ENCODE measurements around the gene KRT83. TPM values are rescaled to one million over a fixed set of nuclear protein-coding genes. Genes with fewer than 3 reads are reported as not detected.
"Not testable (repeated sequence)": the region's sequence is repeated elsewhere in the genome, so short reads cannot be mapped to it uniquely, and the experiment has no call there.

Gene KRT83
- total RNA-seq, 3 donors from 2014 or later: not detected

DNA sequence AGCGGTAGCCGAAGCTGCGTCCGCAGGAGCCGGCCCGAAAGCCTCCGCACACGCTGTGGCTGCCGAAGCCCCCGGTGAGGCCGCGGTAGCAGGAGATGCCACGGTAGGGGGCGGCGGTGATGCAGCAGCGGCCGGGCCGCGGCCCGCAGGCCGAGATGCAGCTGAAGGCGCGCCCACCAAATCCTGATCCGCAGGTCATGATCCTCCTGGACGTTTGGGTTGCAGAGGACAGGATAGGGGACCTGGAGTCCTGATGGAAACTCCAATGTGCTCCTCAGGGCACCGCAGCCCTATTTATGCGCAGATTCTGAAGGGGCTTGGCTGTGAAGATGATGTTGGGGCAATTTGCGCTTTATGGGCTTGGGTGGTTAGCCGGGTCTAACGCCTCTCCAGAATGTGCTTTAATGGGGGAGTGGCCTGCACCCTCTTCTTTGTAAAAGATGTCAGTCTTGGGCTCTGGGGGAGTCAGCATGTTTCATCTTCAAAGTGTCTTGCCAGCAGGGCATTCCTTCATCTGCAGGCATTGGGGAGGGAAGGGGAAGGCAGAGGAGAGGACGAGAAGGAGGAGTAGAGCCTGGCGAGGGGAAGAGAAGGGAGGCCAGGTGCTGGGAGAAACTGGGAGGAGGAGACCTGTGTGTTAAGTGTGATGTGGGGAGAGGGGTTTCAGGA is 29.8 kb downstream of the KRT83 start, which contains the start of gene KRT81:
TSS of gene KRT81 (minus strand) at position 268 of the 669 bp plus-strand sequence. CDS start at position 199, 69 bp downstream.
- ATAC-seq (no peak), DNase-seq (no peak)
- Histone ChIP-seq H3K4me1 (ENCODE audit: low read depth) (no peaks in the 10 kb centered on the region), H3K36me3 (ENCODE audit: low read depth) (no peaks in the 10 kb centered on the region), H3K4me3 (no peak within 1 kb of the TSS), H3K9me3 (no peaks in the 10 kb centered on the region)
- intact Hi-C loops (cut with DNase I, micrococcal nuclease): no loop called here
- TF ChIP-seq, protein P1, sequence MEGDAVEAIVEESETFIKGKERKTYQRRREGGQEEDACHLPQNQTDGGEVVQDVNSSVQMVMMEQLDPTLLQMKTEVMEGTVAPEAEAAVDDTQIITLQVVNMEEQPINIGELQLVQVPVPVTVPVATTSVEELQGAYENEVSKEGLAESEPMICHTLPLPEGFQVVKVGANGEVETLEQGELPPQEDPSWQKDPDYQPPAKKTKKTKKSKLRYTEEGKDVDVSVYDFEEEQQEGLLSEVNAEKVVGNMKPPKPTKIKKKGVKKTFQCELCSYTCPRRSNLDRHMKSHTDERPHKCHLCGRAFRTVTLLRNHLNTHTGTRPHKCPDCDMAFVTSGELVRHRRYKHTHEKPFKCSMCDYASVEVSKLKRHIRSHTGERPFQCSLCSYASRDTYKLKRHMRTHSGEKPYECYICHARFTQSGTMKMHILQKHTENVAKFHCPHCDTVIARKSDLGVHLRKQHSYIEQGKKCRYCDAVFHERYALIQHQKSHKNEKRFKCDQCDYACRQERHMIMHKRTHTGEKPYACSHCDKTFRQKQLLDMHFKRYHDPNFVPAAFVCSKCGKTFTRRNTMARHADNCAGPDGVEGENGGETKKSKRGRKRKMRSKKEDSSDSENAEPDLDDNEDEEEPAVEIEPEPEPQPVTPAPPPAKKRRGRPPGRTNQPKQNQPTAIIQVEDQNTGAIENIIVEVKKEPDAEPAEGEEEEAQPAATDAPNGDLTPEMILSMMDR (IDR thresholded peaks at IDR 0.05): no peak

DNA sequence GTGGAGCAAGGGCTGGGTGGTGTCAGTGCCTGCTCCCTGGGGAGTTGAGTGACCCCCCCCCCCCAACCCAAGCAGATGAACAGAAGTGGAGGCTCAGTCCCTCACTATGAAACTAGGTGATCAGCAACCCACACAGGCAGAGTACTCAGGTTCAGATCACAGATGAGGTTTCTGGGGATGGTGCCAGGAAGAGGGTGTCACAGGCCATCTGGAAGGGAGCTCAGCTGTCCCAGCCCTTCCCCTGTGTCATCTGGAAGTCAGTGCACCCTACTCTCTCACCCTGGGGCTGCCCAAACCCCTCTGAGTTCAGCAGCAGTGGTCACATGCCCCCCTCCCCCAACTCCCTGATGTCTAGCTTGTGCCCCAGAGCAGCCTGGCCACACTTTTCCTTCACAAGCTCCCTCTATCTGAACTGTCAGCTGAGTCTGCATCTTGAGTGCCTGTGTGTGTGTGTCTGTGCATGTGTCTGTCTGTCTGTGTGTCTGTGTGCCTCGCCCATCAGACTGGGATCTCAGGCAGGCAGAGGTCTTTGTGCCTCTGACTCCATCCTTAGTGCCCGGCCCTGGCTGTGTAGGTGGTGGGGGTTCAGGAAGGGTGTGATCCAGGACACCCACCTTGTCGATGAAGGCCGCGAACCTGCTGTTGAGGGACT is 30.6 kb downstream of the KRT83 start:
- H3K36me3 ChIP-seq (ENCODE audit: low read depth); intact Hi-C loops (cut with DNase I, micrococcal nuclease); DNase-seq; H3K4me1 ChIP-seq (ENCODE audit: low read depth); H3K4me3 ChIP-seq; H3K9me3 ChIP-seq; ATAC-seq: not testable (repeated sequence)

DNA sequence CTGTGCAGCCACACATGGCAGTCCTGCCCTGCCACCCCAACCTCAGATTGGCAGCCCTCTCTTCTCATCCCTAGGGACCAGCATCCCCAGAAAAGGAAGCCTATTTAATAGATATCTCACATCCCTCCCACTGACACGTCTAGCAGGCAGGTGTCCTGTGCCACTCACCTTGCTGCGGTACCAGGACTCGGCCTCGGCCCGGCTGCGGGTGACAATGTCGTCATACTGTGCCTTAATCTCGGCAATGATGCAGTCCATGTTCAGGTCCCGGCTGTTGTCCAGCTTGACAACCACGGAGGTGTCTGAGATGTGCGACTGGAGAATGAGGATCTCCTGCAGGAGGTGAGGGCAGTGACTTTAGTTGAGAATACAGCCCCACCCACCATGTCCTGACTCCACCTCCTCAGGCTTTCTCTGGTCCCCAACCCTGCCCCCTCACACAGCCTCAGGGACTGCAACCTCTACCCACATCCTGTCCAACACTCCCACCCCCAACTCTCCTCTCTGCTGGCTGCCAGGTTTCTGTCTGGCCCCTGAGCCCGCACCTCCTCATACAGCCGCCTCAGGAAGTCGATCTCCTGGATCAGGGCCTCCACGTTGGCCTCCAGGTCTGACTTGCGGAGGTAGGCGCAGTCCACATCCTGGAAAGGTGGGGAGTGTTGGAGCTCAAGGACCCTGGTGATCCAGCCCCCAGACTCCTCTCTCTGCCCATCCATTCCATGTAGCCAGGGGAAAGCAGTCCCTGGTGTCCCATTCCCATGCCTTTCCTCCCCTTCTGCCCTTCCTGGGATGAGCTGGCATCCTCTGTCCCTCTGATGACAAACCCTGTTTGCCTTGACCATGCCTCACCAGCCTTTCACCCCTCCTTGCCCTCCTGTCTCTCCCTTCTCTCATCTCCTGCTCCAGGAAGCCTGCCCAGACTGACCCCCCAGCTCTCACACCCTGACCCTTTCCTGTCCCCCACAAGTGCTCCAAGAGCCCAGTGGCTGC is 33.1 kb downstream of the KRT83 start:
- H3K4me1 ChIP-seq (ENCODE audit: low read depth); ATAC-seq; H3K9me3 ChIP-seq; DNase-seq; H3K36me3 ChIP-seq (ENCODE audit: low read depth); intact Hi-C loops (cut with DNase I, micrococcal nuclease); H3K4me3 ChIP-seq: not testable (repeated sequence)

DNA sequence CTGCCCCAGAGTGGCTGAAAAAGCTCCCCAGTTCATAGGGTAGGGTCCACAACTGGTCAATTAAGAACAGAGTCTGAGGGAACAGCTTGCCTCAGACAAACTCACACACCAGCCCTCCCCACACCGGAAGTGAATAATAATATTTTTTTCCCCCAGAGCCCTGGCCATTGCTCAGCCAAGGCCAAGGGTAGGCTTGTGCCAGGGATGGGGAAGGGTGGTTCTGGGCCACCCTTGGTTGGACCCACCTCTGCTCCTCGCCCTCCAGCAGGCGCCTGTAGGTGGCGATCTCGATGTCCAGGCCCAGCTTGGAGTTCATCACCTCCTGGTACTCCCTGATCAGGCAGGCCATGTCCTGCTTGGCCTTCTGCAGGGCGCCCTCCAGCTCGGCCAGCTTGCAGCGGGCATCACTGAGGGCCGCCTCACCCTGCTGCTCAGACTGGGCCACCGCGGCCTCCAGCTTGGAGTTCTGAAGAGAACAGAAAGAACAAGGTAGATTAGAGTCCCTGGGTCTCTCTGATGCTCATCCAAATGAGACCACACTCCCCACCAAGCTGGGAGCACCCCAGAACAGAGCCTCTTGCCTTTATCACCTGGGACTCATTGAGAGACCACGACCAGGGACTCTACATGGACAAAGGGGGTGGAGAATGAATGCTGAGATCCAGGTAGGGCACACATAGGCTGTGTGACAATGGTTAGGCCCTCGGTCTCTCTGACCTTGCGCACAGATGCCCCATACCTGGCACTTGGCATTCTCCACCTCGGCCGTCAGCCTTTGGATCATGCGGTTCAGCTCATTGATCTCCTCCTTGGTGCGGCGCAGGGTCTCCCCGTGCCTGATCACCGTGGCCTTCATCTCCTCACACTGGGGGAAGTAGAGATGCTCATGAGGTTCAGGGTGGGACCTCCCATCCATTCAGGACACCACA is 34.1 kb downstream of the KRT83 start:
- DNase-seq: not testable (repeated sequence)

DNA sequence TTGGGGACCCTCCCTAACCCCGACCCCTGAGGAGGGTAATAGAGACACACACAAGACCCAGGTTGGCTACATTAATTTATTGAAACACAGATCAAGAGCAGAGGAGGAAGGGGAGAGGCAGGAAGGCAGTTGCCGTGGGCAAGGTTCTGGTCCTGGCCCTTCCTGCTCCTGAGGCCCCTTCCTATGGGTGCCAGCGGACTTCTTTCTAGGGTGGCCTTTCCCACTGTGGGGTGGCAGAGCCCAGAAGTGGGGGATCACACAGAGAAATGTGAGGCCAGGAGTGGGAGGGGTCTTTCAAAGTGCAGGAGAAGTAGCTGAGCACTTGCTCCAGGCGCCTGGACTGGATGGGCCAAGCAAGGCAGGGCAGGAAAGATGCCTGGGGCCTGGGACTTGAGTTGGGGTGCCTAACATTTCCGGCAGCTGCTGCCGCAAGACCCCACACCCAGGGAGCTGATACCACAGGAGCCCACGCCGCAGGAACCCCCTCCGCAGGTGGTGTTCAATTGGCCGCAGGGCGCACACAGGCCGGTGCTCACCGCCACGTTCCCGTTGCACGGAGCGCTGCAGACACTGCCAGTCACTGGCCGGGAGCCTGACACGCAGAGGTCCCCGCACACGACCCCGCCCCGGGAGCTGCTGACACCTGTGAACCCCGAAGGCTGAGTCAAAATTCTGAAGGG is 35.2 kb downstream of the KRT83 start:
- intact Hi-C loops (cut with DNase I, micrococcal nuclease): no loop called here
- H3K4me1 ChIP-seq (ENCODE audit: low read depth): no peaks in the 10 kb centered on the region
- TF ChIP-seq, protein P1 (IDR thresholded peaks at IDR 0.05): no peak
- H3K4me3 ChIP-seq: no peak overlapping the region
- H3K9me3 ChIP-seq: no peaks in the 10 kb centered on the region
- no peaks in the 10 kb centered on the region for H3K36me3 ChIP-seq (ENCODE audit: low read depth)
- no peak for ATAC-seq
- no peak for DNase-seq

More for the DNA sequence above, 34.1 kb downstream of the KRT83 start:
- H3K9me3 ChIP-seq; H3K36me3 ChIP-seq (ENCODE audit: low read depth); H3K4me1 ChIP-seq (ENCODE audit: low read depth); ATAC-seq; H3K4me3 ChIP-seq; intact Hi-C loops (cut with DNase I, micrococcal nuclease): not testable (repeated sequence)

DNA sequence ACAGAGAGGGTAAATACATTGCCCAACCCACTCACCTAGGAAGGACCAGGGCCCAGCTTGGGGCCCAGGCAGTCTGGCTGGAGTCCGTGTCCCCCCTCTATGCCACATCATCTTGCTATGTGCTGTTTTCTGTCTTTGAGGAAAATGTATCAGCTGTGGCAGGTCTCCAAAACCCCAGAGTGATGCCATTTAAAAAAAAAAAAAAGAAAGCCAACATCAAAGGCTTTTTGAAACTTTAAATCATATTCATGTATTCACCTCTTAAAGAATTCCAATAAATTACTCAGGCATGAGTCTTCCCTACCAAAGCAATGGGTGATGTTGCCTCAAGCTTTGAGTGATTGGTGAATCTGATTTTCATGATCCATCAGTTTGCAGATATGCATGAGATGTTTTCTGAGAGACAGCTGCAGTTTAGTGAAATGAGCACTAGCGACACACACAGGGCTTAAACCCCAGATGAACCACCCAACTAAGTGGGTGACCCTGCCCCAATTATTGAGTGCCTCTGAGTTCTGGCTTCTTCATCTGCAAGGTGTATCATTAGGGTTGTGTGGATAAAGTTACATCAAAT is 35.9 kb downstream of the KRT83 start:
- intact Hi-C loops (cut with DNase I, micrococcal nuclease): no loop called here
- no peak overlapping the region for H3K4me3 ChIP-seq
- no peak for ATAC-seq
- H3K4me1 ChIP-seq (ENCODE audit: low read depth): no peaks in the 10 kb centered on the region
- DNase-seq: no peak
- no peaks in the 10 kb centered on the region for H3K9me3 ChIP-seq
- TF ChIP-seq, protein P1 (IDR thresholded peaks at IDR 0.05): no peak
- H3K36me3 ChIP-seq (ENCODE audit: low read depth): no peaks in the 10 kb centered on the region
